Measurements from ENCODE around the gene SCARB2.
"Not testable (repeated sequence)": the region's sequence is repeated elsewhere in the genome, so short reads cannot be mapped to it uniquely, and the experiment has no call there.

SCARB2 gene, protein sequence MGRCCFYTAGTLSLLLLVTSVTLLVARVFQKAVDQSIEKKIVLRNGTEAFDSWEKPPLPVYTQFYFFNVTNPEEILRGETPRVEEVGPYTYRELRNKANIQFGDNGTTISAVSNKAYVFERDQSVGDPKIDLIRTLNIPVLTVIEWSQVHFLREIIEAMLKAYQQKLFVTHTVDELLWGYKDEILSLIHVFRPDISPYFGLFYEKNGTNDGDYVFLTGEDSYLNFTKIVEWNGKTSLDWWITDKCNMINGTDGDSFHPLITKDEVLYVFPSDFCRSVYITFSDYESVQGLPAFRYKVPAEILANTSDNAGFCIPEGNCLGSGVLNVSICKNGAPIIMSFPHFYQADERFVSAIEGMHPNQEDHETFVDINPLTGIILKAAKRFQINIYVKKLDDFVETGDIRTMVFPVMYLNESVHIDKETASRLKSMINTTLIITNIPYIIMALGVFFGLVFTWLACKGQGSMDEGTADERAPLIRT

DNA sequence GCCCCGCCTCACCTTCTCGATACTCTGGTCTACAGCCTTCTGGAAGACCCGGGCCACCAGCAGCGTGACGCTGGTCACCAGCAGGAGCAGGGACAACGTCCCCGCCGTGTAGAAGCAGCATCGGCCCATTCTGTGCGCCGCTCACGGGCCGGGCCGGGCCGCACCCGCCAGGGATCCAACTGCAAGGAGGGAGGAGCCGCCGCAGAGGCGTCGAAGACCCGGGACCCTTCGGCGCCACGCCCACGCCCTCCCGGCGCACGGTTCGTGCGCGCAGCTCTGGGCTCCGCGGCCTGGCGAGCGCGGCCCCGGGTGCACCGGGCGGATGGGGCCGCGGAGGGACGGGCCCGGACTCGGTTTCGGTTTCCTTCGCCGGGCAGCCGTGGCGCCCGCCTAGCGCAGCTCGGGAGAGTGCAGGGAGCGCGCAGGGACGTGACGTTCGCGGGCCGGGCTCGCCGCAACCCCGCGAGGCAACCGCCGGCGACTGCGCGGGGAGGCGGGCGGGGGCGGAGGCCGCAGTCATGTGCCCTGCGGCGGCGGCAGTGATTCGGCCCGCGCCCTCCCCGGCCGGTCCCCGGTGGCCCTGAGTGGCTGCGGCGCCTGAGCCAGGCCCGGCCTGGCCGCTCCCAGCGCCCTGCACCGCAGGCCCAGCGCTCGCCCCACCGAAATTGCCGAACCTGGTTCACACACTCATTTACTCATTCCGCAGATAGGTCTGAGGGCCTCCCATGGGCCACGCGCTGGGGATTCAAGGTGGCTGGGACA, at the start of gene SCARB2:
SCARB2 (minus strand) TSS at position 410 of the 762 bp plus-strand sequence; CDS start at position 129, 281 bp downstream.
- DNase-seq: peak; percentile 50

GRCh38 chr4:76260571-76260970, 46.9 kb upstream of the SCARB2 start:
- no peak for DNase-seq

DNA sequence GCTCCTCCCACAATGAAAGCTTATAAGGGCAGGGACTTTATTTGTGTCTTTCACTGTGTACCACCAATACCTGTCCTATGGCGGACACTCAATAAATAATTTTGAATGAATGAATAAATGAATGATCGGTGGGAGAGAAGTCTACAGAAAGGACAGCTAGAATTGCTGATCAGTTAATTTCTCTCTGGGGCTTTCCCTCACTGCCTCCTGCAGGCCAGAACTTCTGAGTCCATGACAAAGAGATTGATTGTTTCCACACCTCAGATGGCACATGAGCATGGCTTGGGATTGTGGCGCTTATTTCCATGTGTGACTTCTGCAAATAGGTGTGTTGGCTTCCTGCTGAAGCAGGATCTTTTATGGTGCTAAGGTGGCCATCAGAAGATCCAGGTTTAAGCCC, 44.2 kb upstream of the SCARB2 start:
- no peak for DNase-seq

DNA sequence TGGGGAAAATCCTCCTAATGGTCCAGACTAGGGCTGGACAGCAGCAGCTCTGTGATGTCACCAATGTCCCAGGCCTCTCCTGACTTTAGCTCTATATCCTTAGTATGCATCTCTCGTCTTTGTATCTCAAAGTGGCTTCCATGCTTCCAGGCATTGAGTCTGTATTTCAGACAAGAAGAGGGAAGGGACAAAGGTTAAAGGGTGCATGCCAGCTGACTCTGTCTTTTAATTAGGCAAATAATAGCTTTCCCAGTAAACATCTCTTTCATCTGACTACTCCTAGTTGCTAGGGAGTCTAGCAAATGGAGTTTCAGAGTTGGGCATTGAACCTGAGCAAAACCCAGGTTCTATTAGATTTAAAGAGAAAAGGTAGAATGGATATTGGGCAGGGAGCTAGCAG, 43.3 kb upstream of the SCARB2 start:
- DNase-seq: no peak

GRCh38 chr4:76256032-76256431, 42.4 kb upstream of the SCARB2 start:
- DNase-seq: no peak

- DNase-seq: no peak
These were observed 39.9 kb upstream of the SCARB2 start for GRCh38 chr4:76253511-76253910.

DNA sequence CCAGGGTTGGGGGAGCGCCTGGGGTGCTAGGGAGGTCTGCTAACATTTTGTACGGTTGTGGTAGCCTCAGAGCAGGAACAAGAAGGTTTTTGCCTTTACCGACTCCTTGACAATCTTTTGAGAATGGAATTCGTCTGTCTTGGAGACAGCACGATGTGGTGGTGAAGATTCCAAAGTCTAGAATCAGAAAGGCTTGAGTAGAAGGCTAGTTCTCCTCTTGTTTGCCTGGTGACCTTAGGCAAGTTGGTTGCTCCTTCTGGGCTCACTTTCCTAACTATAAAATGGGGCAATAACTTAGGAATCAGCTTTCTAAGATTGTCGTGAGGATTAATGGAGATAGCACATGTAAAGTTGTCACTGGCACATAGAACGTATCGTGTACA, 38.6 kb upstream of the SCARB2 start:
- no peak for DNase-seq

DNA sequence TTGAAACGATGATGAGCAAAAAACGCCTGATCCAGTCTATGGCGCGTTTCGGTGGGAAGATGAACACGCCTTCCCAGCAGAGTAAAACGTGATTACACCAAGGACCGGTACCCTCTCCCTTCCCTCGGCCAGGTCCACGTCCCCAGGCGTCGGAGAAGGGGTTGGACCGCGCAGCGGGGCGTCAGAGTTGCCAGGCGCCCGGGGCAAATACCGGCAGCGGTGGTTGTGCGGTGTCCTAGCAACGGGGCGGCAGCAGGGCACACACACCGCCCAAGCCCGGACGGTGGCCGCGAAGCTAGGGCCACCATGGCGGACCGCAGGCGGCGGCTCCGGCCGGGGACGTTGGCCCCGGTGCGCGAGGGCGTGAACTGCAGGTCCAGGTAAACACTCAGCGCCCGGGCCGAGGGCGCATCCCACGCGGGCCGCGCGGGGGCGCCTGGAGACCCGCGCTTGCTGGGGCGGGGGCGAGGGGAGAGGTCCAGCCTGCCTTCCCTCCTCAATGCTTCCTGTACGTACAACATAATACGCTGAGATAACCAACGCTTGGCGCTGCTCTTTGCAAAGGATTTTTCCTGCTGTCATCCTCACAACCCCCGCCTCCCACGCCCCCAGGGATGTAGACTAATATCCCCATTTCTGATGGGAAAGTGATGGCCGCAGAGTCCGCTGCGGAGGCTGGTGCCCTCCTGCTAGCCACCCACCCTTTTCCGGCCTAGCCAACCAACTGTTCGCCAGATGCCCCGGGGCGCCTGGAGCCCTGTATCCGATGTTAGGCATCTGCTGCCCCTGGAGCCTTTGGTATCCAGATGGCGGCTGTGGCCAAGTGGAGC, 38.0 kb upstream of the SCARB2 start, which contains the start of gene FAM47E:
FAM47E (plus strand) TSS at position 281 of the 830 bp plus-strand sequence; CDS start at position 307, 26 bp downstream.
- DNase-seq: no peak

GRCh38 chr4:76250962-76251361, 37.3 kb upstream of the SCARB2 start:
- DNase-seq: no peak

GRCh38 chr4:76246852-76247251, 33.2 kb upstream of the SCARB2 start:
- no peak for DNase-seq

GRCh38 chr4:76246025-76246424, 32.4 kb upstream of the SCARB2 start:
- DNase-seq: no peak

- DNase-seq: not testable (repeated sequence)
These were observed 30.3 kb upstream of the SCARB2 start for GRCh38 chr4:76243877-76244276.

- DNase-seq: no peak
These were observed 26.6 kb upstream of the SCARB2 start for GRCh38 chr4:76240236-76240635.

- no peak for DNase-seq
These were observed 25.1 kb upstream of the SCARB2 start for GRCh38 chr4:76238701-76239100.

DNA sequence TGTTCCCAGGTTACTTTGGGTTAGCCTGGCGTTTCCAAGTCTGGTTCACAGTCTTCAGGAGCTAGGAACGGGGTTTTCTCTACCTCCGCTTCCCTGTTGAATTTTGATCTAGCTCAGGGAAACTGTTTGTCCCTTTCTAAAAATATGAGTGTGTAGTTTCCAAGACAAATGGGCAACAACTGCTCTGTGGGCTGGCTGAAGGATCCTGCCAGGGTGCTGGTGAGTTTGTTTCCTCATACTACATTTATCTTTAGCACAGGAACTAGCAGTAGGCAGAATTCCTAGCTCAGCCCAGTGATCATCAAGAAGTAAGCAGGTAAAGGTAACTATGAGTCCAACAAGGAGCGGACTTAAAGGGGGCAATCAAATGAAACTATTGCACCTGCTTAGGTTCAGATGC, 24.6 kb upstream of the SCARB2 start:
- DNase-seq: no peak

- DNase-seq: no peak
These were observed 22.3 kb upstream of the SCARB2 start for GRCh38 chr4:76235915-76236314.

GRCh38 chr4:76235407-76235806, 21.8 kb upstream of the SCARB2 start:
- DNase-seq: no peak

GRCh38 chr4:76234679-76235044, 21.0 kb upstream of the SCARB2 start:
- DNase-seq: no peak

- no peak for DNase-seq
These were observed 20.5 kb upstream of the SCARB2 start for GRCh38 chr4:76233967-76234678.

DNA sequence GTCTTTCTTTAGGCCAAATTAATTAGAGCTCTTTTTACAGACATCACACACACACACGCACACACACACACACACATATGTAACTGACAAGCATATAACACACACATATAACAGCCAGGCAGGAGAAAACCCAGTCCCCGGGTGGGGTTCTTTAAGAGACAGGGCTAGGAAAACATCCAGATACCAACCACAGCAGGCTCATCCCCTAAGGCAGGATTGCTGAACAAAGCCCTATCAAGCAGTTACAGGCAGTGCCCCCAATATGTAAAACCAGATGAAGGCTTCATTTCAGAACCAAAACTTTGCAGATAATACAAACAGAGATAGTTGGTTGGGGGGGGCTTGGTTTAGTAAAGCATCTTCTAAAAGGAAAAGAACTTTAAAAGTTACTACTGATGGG, 19.9 kb upstream of the SCARB2 start:
- no peak for DNase-seq

- no peak for DNase-seq
These were observed 19.5 kb upstream of the SCARB2 start for GRCh38 chr4:76233083-76233482.

DNA sequence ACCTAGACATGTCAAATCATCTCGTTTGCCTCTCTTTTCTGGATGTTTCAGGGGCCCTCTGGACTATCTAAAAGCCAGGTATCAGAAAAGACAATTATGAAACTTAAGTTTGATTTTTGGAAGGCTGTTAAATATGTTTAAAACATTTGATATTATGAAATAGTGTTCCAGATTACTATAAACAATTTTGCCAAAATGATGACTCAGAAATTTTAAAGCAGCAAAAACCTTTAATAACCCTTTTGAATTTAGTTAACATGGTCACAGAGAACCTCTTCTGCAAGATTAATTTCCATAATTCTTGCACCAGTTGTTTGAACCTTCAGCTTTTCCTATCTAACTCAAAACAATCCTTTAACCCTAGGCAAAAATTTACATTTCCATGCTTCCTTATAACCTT, 19.1 kb upstream of the SCARB2 start:
- no peak for DNase-seq
